HG03064 (cell line): Measurements from ENCODE around the gene RBM41.

Experiments
- ATAC-seq: cut with Tn5 transposase; IDR thresholded peaks from one replicate; pipeline ENCODE4 v1.9.1; 2021; ENCODE audit warnings: low read depth; ENCODE audit not compliant: unreplicated experiment

The RBM41 gene

GRCh38 chrX:107047622-107048021, 71.0 kb downstream of the RBM41 start:
- ATAC-seq, result no peak

- ATAC-seq, result no peak
Measured at GRCh38 chrX:107029752-107030151, 88.9 kb downstream of the RBM41 start.

GRCh38 chrX:107025545-107025944, 93.1 kb downstream of the RBM41 start:
- no peak for ATAC-seq

- ATAC-seq, result no peak
Measured at GRCh38 chrX:107014936-107015335, 103.7 kb downstream of the RBM41 start.
